SHP77 treated with DMSO at 0.1 percent for 48 hours (cell line): ENCODE data around the gene EDA2R.

ENCODE experiments used
- DNase-seq: peaks from one replicate; lab custom pipeline; 2025; lab: John Stamatoyannopoulos, UW

EDA2R gene, protein sequence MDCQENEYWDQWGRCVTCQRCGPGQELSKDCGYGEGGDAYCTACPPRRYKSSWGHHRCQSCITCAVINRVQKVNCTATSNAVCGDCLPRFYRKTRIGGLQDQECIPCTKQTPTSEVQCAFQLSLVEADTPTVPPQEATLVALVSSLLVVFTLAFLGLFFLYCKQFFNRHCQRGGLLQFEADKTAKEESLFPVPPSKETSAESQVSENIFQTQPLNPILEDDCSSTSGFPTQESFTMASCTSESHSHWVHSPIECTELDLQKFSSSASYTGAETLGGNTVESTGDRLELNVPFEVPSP

DNA sequence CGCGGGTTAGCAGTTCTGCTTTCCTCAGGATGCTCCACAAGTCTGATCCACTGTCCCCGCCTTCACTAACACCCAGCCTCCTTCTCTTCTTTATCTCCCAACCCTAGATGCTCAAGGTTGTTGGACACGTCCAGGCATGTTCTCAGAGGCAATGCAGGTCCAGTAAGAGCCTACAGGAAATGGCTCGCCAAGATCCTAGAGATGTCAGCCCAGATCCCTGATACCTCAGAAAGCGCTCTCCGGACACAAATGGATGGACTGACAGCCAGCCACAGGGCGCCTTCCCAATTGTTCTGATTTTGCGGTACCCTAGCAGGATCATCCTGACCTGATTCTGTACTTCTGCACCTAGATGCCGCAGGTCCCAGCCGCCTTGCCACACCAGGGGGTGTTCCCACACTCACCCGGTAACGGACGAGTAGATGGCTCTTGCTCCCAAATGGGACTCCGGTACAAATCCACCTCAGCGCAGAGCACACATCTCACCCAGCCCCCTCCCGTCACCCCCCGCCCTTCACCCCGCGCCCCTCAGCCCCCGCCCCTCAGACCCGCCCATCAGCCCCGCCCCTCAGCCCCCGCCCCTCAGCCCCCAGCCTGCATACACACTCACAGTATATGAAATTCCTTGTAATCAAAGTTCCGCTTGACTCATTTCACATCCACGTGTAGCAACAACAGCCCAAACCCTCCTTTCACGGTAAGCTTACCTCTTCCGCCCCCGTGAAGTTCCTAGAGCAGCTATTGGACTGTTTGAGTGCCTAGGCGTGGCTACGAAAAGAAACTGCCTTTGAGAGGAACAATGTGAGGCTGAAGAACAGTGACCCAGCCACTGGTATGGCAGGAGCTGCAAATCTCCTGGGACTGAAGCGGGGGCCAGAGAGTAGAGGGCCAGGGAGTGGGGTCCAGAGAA is at the start of gene EDA2R:
Gene EDA2R (minus strand): TSS at position 488 of the 910 bp plus-strand sequence. CDS start 23,058 bp downstream, outside the sequence.
- peak; percentile 65 for DNase-seq

DNA sequence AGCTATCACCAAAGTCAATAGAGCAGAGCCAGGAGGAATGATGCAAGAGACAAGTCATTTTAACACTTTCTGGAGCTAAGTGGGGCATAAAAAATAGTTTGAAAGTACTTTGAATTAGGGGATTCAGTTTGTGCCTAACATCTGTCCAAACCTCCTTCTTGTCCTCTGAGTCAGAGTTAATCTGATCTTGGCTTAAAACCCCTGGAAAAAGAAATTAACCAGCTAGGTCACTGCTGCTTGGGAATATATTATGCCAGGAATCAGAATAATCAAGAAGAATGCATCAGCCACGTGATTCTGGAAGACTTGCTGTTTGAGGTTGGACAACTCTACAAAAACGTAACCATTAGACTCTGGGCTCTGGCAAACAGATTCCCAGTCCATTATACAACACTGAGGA is 45.3 kb upstream of the EDA2R start:
- DNase-seq: no peak

DNA sequence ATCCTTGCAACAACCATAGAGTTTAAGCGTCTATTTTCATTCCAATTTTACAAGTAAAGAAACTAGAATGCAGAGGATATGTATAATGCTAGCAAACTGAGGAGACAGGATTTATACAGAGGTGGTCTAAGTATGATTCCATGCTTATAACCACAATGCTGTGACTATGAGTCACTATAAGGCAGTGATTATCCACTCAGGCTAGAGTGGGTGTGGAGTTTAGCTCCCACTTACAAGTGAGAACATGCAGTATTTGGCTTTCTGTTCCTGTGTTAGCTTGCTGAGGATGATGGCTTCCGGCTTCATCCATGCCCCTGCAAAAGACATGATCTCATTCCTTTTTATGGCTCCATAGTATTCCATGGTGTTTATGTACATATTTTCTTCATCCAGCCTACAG is 41.6 kb upstream of the EDA2R start:
- no peak for DNase-seq

DNA sequence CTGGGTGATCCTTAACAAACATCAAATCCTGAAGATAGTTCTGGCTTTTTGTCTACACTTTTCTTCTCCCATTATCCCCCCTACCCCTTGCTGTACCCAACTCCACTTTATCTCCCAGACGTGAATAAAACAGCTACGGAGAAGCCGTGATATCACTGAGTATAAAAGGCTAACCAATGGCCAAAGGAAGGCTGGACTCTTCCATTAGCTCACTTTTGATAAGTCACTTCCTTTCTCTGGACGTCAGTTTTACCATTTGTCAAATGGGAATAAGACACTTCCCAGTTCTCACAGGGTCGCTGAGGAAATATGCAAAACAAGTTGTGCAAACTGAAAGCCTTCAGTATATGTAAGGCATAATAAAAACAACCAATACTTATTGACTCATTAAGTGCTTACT is 38.6 kb upstream of the EDA2R start:
- no peak for DNase-seq

DNA sequence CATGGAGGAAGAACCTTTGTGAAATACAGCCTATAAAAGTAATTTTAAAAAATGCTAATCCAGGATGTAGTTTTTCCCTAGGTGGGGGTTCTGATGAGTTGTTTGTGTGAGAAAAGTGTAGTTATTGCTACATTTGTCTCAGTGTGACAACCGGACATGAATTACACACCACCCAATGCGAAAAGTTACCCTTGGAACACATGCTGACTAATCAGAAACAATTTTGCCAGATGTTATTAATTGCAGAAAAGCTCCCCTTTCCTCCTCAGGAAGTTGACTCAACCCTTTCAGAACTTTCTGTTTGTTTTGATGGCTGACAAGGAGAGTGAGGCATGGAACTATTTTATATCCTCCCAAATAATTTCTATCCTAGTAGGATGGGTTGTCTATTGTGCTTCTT is 38.1 kb upstream of the EDA2R start:
- no peak for DNase-seq

DNA sequence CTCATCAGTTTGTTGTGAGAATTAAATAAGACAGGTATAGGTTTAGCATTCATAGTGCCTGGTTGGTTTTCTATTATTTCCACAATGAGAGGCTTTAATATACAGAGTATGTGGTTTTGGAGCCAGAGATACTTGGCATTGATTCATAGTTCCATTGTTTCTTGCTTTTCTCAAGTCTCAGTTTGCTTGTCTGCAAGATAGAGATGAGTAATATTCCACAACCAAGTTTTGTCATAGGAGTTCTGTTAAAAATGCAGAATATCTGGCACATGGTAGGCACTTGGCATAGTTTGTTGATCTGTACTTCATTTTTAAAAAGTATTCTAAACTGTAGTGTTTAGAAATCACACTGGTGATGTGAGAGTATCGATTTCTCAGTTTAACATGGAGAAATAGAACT is 37.5 kb upstream of the EDA2R start:
- DNase-seq: no peak

DNA sequence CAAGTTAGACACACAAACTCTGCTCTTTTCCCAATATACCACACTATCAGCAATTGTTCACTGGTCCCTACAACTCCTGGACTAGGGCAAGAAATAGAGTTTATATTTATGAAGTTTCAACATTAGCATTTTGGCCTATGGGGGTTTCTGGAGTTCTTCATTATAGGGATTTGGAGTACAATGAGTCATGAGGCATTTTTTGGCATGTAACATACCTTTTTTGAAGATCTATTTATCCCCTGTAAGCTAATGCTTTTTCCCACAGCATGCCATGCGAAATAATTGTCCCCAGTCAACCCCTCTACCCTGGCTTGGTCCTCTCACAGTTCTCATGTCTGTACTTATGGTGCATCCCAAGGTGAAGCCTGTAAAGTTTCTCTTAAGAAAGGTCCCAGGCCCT is 36.7 kb upstream of the EDA2R start:
- no peak for DNase-seq

DNA sequence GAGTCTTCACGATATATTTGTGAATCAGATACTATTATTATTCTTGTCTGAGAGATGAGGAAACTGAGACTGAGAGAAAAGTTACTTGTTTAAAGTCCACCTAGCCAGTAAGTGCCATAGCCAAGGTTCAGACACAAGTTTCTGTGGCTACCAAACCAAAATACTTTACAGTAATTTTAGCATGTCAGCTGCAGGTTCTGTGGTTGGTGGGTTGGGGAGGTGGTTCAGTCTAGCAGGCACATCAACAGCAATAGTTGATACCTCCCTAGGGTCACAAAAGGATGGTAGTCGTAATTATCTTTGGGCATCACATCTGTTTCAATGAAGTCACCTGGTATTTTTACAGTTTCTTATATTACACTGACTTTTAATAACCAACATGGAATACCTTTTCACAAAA is 35.6 kb upstream of the EDA2R start:
- no peak for DNase-seq

DNA sequence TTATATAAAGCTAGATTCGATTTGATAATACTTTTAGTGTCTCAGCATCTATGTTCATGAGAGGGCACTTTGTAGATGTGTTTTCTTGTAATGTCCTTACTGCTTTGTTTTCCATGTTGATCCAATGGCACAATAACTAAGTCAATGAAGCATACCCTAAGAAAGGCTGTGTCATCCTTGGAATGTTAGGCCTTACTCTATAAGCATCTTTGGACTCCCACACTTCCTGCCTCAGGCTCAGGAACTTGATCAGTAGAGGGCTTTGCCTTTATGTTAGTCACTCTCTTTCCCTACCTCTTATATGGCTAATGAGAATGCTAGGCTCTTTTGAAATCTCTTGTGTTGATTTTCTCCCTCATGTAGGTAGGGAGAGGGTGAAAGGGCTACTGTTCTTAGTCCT is 33.2 kb upstream of the EDA2R start:
- DNase-seq: no peak

DNA sequence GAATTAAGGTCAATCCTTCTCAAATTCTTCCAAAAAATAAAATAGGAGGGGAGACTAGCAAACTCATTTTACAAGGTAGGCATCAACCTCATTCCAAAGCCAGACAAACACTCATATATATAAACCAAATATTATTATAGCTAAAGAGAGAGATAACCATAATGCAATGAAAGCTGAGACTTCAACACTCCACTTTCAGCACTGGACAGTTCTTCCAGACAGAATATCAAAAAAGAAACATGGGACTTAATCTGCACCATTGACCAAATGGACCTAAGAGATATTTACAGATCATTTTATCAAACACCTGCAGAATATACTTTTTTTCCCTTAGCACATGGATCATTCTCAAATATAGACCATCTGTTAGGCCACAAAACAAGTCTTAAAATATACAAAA is 15.5 kb upstream of the EDA2R start:
- DNase-seq: no peak

DNA sequence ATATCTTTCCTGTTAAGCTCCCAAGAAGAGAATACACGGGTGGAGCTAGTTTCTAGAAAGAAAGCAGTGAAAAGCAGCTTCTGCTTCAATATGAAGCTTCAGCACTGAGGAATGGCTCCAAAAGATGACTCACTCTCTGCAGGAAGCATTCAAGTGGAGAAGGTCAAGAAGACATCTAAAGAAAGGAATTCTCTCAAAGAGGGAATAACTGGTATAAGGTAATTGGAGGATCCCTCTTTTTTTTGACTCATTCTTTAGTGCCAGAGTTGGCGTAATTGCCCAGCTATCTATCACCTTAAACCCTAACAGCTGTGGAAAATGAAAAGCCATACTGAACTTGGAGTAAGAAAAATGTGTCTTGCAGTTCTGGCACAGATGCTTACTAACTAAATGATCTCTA is 3.5 kb downstream of the EDA2R start:
- DNase-seq: no peak

DNA sequence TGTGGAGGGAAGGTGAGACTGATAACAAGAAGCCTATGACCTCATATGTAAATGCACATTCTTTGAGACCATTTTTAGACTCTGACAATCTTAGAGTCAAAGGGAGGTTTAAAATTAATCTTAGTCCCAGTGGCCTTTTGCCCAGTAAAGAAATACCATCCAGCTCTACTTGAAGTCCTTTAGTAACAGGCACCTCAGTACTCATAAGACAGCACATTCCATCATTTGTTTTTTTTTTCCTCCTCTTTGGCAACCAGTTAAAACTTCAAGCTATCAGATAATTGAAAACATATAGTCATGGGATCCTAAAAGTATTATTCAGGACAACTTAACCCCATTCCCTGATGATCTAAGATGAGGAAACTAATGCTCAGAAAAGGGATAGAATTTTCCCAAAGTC is 4.6 kb downstream of the EDA2R start:
- no peak for DNase-seq

DNA sequence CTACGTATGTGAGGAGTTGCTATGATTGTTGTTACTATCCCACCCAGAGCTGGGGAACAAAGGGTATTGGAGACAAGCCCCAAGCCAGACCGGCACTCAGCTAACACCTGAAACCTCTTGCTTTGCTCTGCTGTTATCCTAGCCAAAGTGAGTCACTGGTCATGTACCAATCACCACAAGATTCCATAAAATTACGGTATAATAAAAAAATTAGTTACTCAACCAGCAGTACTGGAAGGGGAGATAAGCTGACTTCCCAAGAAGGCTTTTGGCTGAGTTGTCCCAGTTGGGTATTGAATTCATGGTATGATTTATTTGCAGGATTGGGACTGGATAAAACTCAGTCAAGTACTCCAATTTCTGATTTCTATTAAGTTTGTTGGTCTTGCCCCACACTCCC is 5.3 kb downstream of the EDA2R start:
- no peak for DNase-seq

DNA sequence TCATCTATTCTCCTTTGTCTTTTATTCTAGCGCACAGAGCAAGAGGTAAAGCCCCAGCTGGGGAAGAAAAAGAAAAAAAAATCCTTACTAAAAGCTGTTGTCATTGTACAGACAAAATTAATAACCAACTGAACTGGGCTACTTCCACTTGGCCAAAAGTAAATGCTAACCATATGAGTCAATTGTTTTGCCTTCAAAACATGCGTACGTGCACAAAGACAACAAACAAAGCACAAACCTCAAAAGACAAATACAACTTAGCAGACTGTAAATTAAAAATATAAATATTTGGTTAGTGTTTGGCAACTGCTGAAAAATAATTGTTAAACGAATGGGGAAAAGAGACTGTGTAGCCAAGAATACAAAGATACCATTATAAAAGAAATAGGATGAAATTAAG is 5.9 kb downstream of the EDA2R start:
- no peak for DNase-seq

DNA sequence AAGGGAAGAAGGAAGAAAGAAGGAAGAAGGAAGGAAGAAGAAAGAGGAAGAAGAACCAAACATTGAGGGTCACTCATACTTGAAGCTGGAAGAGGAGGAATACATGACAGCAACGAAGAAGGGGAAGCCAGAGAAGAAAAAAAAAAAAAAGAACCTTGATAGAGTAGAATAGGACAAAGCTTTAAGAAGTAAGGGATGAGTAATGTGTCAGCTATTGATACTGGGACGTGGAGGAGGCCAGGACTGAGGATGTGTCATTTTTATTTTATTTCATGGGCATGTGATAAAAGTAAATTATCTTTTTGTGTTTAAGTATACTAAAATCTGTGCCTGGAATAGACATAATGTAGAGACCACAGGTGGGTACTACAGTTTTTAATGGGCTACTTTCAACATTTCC is 6.4 kb downstream of the EDA2R start:
- DNase-seq: no peak

DNA sequence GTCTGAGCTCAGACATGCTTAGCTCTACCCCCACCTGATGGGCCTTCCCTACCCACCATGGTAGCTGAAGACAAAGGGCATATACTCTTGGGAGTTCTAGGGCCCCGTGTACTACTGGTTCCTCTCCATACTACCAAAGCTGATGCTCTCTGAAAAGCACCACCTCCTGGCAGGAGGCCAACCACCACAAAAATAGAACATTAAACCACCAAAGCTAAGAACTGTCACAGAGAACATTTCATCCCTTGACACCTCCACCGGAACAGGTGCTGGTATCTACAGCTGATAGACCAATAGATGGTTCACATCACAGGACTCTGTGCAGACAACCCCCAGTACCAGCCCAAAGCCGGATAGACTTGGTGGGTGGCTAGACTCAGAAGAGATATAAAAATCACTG is 13.4 kb downstream of the EDA2R start:
- no peak for DNase-seq

DNA sequence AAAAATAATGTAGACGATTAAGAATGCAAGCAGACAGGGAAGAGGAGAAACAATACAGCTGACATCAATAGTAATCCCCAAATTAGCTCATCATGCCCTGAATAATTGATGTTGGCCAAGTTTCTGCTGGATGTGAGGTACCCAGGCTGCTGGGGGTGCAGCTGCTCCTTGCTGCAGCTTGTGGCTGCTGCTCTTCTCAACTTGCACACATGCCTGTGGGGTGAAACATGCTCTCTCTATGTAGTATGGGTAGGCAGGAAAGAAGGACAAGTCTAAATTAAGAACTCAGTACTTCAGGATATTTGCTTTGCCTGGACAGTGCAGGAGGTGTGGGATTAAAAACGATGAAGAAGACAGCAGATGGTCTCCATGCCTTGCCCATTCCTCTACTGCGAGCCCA is 16.7 kb downstream of the EDA2R start:
- DNase-seq: no peak

DNA sequence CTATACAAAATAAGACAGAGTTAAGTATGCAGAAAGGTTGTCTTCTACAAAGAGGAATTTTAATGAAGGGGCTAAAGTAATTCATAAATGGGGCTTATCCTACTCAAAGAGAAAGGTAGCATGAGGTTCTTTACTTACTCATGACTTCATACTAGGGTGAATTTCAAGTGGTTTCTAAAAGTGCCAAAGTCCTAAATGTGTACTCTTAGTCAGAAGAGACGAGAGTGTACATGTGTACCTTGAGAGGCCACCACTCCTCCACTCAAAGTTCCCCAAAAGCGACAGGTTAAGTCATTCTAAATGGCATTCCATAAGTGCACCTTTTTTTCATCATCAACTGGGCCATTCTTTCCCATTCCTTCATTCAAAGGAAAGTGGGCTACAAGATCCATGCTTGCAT is 21.9 kb downstream of the EDA2R start:
- no peak for DNase-seq

DNA sequence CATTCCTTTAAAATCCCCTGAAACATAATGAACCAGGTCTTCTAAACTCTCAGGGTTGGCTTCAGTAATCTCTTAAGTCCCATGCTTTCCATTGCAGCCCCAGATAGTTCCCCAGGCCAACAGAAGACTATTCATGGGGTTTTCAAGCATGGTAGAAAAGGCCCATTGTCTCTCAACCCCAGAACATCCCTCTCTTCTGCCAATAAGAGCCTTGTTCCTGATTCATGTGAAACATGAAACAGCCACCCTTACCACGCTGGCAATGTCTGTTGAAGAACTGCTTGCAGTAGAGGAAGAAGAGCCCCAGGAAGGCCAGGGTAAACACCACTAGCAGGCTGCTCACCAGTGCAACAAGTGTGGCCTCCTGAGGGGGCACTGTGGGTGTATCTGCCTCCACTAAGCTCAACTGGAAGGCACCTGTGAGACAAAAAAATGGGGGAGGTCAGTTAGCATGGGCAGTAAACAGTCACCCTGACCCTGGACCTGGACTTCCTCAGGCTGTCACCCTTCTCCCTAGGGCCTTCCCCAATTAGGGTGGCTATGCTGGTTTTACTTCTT is 36.4 kb downstream of the EDA2R start:
- no peak for DNase-seq

DNA sequence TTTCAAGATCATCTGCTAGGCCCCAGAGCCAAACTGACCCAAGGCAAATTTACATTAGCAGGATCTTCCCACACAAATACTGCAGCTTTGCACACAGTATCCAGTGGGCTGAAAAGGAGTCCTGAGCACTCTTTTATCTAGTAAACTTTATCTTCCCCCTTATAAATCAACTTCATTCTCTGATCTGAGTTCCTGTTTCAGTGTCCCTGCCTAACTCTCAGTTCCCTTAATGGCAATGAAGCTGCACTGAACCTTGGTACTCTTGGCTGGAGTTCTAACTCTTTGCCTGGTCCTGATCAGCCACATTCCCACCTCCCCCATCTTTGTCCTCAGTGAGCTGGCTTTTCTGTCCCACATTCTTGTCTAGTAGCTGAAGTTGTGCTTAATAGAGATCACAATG is 37.4 kb downstream of the EDA2R start:
- no peak for DNase-seq

DNA sequence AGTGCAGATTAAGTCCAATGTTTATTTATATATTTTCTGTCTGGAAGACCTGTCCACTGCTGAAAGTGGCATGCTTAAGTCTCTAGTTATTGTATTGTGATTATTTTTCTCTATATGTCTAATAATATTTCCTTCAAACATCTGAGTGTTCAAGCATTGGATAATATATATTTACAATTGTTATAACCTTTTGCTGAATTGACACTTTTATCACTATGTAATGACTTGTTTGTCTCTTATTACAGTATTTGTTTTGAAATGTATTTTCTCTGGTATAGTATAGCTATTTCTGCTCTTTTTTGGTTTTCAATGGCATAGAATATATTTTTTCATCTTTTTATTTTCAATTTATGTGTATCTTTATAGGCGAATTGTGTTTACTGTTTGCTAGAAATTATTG is 59.7 kb downstream of the EDA2R start:
- no peak for DNase-seq

DNA sequence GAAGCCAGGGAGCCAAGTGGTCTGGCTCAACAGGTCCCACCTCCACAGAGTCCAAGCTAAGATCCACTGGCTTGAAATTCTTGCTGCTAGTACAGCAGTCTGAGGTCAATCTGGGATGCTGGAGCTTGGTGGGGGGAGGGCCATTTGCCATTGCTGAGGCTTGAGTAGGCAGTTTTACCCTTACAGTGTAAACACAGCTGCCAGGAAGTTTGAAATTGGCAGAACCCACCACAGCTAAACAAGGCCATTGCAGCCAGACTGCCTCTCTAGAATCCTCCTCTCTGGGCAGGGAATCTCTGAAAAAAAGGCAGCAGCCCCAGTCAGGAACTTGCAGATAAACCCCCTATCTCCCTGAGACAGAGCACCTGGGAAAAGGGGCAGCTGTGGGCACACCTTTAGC is 84.9 kb downstream of the EDA2R start:
- DNase-seq: peak; percentile 14

DNA sequence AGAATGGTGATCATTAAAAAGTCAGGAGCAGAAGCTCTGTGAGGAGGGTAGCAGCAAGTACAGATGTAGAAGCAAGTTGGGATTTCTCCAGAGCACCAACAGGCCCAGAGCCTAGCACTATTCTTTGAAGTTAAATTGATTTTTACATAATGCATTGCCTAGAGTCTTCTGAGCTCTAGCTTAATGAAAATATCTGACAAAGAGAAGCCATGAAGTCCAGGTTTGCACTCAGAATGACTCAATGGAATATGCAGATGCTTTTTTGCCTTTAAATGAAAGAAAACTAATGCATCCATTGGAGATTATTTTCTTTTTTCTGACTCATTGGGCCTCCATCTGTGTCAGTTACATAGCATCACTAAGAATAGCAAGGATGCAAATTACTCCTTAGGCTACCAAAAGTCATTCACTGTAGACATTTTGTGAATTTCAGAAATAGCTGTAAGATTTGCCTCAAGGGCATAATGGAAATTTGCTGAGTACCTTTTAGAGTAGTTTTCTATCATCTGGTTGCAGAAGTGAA is 91.0 kb downstream of the EDA2R start:
- DNase-seq: no peak
